GM10847 (cell line): ENCODE data around the gene PLA2G6.

Experiments used
- POLR2A ChIP-seq: IDR thresholded peaks from 2 replicates; pipeline ENCODE4 v1.6.1; 2011; ENCODE audit not compliant: insufficient read length; ENCODE audit errors: extremely low read depth

The PLA2G6 gene

DNA sequence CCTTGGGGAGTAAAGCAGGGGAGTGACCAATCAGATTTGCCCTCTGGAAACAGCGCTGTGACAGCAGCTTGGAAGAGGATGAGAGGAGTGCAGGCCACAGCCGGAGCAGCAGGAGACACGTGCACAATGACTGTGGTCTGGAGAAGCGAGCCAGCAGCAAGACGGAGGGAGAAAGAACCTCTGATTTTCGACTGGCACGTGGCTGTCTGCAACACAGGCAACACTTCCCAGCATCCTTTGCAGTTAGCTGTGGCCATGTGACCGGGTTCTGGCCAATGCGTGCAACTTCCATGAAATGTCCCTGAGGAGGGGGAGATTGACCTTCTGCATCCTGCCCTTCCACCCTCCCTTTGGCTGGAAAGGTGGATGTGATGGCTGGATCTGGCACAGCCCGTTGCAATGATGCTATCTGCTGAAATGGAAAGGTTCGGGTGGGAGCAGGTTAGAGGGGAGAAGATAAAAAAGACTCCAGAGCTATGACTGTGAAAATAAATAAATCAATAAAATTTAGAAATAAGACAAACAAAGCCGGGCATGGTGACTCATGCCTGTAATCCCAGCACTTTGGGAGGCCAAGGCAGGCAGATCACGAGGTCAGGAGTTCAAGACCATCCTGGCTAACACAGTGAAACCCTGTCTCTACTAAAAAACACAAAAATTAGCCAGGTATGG is 15.6 kb downstream of the PLA2G6 start:
- TF ChIP-seq POLR2A: no peak

DNA sequence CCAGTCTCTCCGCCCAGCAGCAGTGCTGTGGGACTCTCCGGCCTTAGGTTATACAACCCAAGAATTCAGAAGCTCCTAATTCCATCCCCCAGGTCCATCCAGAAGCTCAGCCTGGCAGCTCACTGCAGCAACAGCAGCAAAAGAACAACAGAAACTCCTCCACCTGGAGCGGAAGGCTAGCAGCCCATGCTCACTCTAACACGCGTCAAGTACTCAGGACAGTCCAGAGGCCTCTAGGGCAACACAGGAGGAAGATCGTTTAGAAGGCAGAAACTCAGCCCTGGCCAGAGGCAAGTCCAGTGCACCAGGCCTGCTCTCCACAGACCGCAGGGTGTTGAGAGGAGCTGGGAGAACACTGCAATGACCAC is 17.1 kb downstream of the PLA2G6 start:
- TF ChIP-seq POLR2A: no peak

DNA sequence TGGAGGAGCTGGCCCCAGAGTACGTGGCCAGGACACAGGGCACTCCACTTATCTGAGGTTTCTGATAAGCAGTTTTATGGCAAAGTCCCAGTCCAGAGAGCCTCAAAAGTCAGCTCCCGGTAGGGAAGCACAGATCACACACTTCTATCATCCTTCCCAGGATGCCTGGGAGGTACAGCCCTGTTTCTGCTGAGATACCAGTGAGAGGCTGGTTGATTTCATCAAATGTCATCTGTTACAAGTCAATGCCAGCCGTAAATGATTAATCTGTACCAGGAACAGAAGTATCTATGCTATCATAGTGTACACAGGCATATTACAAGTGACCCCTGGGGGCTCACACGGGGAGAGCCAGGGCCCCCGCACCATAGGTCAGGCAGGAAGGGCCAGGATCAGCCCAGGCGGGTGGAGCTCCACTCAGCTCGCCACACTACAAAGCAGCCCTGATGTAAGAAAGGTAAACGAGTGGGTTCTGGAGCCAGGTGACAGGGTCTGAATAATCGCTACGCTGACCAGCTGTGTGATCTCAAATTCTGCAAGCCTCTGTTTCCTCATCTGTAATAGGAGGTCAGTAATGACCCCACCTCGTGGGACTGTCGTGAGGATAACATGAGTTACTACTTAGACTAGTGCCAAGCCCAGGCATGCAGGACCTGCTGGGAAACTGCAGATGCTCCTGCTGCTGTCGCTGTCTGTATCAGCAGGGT is 17.6 kb downstream of the PLA2G6 start:
- TF ChIP-seq POLR2A: no peak

DNA sequence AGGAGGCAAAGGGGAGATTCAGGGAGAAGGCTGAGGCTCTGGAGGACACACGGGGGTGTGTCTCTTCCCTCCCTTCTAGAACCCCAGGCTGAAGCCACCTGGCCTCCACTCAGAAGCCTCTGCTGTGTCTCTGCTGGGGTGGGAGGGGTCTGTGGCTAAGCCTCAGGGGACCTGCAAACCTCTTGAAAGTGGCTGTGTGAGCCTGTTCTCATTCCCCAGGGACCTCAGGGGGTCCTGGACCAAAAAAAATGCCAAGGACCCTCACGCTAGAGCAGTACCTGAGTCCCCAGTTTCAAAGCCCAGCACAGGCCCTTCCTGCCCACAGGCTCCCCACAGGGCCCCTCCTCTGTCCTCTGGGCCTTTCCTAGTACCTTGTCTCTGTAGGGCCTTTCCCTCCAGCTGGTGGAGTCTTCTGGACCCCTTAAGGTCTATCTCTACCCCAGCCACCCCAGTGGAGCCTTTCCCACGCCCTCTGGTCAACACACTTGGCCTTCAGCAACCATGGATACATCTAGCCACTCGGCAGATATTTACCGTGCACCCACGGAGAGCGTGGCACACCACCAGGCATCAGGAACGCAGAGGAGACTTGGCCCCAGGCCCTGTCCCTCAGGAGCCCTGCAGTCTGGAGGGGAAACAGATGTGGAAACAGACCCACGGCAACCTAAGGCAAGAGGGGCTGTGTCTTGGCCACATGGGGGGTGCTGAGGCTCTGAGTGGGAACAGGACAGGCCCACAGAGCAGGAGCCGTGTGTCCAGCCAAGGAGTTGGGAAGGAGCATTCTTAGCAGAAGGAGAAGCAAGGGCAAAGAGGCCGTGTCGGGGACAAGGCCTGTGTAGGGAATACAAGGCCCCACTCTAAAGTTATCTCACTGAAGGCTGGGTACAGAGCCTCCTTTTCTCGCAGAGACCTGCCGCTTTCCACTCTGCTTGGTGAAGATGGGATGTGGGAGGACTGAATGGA is 18.5 kb downstream of the PLA2G6 start:
- TF ChIP-seq POLR2A: no peak

DNA sequence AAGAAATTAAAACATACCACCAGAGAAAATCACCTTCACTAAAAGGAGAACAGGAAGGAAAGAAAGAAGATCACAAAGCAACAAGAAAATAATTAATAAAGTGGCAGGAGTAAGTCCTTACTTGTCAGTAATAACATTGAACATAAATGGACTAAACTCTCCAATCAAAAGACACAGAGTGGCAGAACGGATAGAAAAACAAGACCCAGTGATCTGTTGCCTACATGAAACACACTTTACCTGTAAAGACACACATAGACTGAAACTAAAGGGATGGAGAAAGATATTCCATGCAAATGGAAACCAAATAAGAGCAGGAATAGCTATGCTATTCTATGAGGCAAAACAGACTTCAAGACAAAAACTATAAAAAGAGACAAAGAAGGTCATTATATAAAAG is 25.9 kb downstream of the PLA2G6 start:
- TF ChIP-seq POLR2A: no peak

DNA sequence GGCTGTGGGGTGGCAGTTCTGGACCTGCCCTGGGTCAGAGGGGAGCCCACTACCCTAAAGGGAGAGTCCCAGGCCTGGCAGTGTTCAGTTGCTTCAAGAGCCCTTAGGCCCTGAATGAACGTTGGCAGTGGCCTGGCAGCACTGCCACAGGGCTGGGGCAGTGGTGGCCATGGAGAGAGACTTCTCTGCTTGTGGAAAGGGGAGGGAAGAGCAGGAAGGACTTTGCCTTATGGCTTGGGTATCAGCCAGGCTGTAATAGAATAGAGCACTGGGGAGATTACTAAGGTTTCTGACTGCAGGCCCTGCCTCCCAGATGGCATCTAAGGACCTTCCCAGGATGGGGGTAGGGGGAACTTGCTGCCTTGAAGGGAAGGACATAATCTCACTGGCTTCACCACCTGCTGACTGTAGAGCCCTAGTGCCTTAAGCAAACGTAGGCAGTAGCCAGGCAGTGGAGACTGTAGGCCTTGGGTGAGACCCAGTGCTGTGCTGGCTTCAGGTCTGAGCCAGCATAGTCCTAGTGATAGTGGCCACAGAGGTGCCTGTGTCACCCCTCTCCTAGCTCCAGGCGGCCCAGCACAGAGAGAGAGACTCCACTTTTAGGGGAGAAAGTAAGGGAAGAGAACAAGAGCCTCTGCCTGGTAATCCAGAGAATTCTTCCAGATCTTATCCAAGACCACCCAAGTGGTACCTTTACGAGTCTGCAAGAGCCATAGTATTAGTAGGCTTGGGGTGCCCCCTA is 27.6 kb downstream of the PLA2G6 start:
- no peak for TF ChIP-seq POLR2A

DNA sequence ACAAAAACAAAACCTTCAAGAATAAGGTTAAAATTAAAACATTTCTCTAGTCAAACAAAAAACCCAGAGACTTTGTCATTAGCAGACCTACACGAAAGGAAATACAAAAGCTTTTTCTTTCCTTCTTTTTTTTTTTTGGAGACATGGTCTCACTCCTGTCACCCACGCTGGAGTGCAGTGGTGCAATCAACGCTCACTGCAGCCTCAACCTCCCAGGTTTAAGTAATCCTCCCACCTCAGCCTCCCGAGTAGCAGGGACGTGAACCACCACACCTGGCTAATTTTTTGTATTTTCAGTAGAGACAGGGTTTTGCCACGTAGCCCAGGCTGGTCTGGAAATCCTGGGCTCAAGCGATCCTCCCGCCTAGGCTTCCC is 30.5 kb downstream of the PLA2G6 start:
- TF ChIP-seq POLR2A: no peak

DNA sequence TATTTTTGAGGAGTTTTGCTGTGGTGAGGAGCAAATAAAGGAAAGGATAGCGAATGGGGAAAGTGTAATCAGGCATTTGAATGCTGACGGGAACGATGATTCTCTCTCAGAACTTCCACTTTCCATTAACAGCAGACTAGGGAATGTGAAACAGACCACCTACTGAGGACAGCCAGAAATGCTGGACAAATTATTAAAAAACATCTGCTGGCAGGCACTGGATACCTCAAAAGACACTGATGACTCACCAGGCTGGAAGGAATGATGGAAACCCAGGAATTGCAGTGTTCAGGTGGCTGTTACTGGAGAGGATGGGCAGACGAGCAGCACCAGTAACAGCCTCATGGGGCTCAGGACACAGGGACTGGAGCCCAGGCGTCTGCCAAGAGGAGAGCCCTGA is 33.4 kb downstream of the PLA2G6 start:
- TF ChIP-seq POLR2A: no peak

DNA sequence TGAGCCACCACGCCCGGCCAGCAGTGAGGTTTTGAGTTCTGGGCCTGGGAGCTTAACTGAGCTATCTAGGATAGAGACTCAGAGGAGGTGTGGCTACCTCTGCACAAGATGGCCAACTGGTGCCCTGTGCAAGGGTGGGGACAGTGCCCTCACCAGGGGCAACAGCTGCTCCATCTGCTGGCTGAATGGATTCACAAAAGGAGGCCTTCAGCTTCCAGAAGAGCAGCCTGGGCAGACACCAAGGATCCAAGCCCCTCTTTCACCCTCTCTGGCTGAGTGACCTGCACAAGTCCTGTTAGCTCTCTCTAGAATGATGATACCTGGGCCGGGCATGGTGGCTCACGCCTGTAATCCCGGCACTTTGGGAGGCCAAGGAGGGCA is 37.6 kb downstream of the PLA2G6 start:
- no peak for TF ChIP-seq POLR2A

DNA sequence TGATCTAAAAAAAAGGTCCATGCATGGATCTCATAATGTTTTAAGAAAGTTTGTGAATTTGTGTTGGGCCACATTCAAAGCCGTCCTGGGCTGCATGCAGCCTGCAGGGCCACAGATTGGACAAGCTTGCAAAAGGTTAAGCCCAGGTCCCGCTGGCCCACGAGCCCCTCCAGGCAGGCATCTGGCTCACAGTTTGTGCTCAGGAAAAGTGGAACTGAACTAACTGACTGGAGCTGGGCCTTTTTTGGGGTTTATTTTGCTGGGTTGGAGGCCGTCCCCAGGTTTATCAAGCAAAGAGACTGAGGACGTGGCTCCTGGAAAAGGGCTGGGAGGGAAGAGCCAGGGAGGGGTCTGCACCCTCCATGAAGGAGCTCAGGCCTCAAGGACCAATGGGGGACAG is 39.0 kb downstream of the PLA2G6 start:
- TF ChIP-seq POLR2A: no peak

DNA sequence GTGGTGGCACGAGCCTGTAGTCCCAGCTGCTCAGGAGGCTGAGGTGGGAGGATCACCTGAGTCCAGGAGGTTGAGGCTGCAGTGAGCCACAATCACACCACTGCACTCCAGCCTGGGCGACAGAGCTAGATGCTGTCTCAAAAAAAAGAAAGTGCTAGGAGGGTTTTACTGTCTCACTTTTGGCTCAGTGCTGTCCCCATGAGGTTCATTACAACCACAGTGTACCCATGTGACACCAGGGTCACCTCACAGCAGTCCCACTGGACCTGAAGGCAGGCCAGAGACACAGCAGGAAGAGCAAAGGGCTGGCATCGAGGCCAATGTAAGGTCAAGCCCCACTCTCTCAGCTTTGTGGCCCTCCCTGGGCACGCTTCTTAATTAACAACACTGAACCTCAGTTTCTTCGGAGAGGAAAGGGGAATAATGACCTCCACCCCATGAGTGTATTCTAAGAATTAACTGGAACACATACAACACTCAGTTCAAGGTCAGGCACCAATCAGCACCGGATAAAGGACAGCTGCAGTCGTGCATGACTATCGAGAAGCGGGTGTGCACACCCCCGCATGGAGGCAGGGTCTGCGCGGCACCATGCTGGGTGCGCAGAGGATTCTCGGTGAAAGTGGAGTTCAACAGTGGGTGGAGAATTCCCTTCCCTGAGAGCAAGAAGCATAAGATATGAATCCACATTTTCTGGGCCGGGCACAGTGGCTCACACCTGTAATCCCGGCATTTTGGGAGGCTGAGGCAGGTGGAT is 40.2 kb downstream of the PLA2G6 start:
- no peak for TF ChIP-seq POLR2A

DNA sequence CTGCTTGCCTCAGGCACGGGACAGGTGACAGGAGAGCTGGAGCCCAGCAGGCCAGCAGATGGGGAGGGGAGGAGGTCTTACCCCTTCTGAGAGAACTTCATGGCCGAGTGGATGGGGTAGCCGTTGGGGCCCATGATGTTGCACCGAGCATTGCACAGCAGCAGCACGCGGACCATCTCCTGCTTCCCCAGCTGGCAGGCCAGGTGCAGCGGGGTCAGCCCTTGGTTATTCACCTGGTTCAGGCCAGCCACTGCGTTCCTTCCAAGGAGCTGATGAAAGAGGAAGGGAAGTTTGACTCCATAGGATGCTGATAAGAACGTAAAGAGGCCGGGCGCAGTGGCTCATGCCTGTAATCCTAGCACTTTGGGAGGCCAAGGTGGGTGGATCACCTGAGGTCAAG is 41.7 kb downstream of the PLA2G6 start:
- no peak for TF ChIP-seq POLR2A

DNA sequence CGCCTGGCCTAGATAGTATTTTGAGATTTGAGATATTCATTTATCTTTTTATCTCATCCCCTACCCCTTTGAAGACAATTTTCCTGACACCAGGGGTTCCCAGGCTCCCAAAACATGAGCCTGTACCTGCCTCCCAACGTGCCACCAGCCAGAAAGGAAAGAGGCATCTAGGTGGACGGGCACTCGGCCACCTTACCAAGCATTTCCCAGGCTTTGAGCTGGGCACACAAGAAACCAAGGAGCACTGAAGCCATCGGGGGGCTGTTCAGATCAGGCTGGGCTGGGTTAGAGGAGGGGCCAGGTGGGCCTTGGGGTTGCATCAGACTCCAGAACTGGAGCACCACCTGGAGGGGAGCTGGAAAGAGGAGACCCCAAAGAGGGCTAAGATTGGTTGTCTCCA is 42.7 kb downstream of the PLA2G6 start:
- no peak for TF ChIP-seq POLR2A

DNA sequence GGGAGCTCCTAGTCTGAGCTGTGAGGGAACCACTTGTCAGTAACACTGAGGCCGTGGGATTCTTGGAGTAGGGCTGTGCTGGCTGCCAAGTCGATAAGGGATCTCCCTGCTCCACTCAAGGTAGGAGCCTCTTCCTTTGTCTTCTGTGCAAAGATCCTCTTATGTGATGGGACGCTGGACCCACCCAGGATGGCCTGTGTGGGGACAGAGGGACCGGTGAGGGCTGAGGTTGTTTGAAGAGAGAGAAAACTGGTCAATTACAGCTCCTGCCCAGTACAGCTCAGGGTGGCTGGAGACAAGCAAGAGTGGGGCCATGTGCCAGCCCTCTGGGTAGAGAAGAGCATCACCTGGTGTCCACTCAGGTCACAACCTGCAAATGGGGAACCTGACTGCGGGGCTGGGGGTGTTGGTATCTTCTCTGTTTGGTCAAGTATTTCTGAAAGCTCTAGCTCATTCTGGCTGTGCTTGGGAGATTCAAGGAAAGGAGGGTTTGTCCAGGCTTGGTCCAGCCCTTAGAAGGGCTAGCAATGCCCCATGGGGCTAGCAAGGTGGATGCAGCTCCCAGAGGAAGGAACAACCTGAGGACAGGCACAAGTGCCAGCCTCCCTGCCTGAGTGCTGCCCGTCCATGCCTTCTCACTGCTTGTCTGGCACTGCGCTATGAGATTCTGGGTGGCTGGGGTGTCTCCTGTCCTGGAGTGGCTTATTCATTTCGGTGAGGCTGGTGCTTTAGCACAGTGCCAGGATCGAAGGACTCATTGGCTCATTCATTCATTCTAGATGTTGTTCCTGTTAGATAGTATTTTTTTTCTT is 43.5 kb downstream of the PLA2G6 start:
- no peak for TF ChIP-seq POLR2A
